GM12874 (cell line): Measurements from ENCODE around the gene MED13L.

Experiments
- TF ChIP-seq, protein P1 (sequence below): IDR thresholded peaks from 2 replicates; pipeline ENCODE4 v1.5.1; 2011; ENCODE audit warnings: low read depth, mild to moderate bottlenecking, control low read depth, low read length, moderate library complexity; ENCODE audit not compliant: insufficient read depth

MED13L gene

DNA sequence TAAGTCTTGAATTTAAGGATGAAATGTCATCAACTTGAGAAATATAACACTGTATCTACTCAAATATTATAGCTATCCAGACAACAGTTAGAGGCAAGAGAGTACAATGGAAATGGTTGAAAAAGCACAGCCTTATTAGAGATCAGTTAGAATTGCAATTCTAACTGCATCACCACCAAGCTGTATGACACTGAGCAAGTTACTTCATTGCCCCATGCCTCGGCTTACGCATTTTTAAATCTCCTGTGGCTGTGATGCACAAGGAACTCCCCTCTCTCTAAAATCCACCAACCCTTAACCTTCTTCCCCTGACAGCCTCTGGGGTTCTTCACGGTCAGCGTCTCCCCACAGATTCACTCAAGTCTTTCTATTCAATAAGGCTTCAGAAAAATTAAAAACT lies 75.1 kb downstream of the MED13L start:
- TF ChIP-seq, protein P1, sequence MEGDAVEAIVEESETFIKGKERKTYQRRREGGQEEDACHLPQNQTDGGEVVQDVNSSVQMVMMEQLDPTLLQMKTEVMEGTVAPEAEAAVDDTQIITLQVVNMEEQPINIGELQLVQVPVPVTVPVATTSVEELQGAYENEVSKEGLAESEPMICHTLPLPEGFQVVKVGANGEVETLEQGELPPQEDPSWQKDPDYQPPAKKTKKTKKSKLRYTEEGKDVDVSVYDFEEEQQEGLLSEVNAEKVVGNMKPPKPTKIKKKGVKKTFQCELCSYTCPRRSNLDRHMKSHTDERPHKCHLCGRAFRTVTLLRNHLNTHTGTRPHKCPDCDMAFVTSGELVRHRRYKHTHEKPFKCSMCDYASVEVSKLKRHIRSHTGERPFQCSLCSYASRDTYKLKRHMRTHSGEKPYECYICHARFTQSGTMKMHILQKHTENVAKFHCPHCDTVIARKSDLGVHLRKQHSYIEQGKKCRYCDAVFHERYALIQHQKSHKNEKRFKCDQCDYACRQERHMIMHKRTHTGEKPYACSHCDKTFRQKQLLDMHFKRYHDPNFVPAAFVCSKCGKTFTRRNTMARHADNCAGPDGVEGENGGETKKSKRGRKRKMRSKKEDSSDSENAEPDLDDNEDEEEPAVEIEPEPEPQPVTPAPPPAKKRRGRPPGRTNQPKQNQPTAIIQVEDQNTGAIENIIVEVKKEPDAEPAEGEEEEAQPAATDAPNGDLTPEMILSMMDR, result no peak

- TF ChIP-seq, protein P1, result no peak
Measured at GRCh38 chr12:116201908-116202307, 75.6 kb downstream of the MED13L start.

GRCh38 chr12:116201359-116201758 lies 76.1 kb downstream of the MED13L start:
- TF ChIP-seq, protein P1, result no peak

DNA sequence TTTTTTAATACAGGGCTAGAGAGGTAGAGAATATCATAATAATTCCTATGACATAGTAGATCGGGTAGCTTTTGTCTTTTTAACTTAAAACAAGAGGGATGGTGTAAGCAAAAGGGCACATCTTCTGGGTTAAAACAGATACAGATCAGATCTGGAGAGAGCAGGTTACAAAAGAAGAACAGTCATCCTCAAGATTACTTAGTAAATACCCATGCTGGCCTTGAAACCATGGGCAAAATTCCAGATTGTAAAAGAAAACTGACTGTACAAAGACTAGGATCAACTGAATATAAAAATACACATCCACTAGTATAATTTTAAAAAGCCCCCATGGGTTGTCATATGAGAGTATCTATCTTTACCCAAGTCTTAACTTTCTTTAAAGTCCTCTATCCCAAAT lies 76.7 kb downstream of the MED13L start:
- TF ChIP-seq, protein P1, result no peak

GRCh38 chr12:116199160-116199706 lies 78.3 kb downstream of the MED13L start:
- TF ChIP-seq, protein P1, result no peak

- TF ChIP-seq, protein P1, result no peak
Measured at GRCh38 chr12:116196752-116197718, 80.5 kb downstream of the MED13L start.

DNA sequence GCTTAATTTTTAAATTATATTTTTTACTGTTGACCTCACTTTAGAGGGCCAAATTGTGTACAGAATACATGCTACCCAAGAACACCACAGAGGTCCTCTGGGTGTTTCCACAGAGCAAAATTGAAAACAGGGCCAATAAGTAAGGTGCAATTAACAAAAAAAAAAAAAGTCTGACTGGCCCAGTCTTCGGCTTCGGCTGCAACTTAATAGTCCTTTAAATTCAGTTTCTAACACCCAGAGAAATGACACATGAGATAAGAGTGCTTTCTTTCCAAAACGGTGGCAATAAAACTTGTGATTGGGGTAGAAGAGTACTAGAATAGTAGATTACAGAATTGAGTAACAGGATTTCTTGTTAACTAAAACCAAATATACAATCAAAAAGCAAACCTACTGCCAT lies 81.3 kb downstream of the MED13L start:
- TF ChIP-seq, protein P1, result no peak
